Measurements from ENCODE around the gene AP1G1. TPM values are rescaled to one million over a fixed set of nuclear protein-coding genes. Genes with fewer than 3 reads are reported as not detected.

Gene AP1G1
- total RNA-seq, 4 donors from 2014 or later: 80.0 to 108 (median 92.4) TPM

DNA sequence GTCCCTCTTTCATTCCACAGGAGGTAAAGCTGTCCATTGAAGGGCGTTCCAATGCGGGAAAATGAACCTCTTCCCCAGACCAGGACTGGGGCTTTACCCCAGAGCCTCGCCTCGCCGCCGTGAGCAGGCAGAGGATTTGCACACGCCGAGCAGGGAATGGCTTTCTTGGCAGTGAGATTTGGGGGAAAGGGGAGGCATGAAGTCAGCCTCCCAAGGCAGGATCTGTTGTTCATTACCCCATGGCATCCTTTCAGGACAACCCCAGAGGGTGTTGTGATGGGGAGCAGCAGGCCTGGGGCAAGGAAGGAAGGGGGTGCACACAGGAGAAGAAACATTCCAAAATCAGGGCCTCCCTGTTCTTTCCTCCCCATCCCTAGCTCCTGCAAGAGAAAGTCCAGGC is 43.1 kb upstream of the AP1G1 start:
- ATAC-seq (ENCODE audit: low FRiP score) (no peak), DNase-seq (ENCODE audit: low spot score) (no peak)
- no peak for TF ChIP-seq CTCF (IDR thresholded peaks at IDR 0.05)

GRCh38 chr16:71848622-71849021 is 40.0 kb upstream of the AP1G1 start:
- ATAC-seq (ENCODE audit: low FRiP score): no peak
- no peak for DNase-seq (ENCODE audit: low spot score)
- TF ChIP-seq CTCF (IDR thresholded peaks at IDR 0.05): no peak

DNA sequence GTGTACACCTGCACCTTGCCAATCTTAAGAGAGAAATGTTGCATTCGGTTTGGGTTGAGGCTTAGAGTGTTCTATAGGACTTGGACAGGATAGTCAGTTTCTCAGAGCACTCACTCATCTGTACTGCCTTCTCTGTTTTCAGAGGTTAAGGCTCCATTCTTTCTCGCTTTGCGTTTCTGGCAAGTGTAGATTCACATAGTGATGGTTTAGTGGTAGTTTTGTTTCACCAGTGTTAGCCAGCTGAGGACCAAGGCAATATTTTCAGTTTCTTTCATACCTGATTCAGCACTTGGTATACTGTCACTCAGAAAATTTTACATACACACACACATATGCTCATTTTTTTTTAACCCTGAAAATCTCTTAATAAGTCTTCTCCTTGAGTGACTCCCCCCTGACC is 38.5 kb upstream of the AP1G1 start:
- DNase-seq (ENCODE audit: low spot score): no peak
- no peak for ATAC-seq (ENCODE audit: low FRiP score)
- no peak for TF ChIP-seq CTCF (IDR thresholded peaks at IDR 0.05)

DNA sequence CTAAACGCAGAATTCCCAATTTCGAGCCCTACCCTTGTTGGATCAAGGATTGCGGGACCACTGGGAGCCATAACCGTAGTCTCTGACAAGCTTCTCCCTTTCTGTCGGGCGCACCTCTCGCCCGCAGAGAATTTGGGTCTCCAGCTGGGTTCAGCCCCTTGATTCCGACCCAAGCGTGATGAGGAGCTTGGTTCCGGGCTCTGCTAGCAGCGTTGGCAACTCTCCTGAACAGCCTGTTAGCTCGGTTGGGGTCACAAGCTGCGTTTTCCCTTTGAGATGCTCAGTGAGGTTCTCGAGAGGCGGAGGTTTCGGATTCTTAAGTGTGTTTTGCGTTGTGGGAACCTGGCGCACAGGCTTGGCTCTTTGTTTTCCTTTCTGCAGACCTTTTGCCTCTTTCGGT is 37.8 kb upstream of the AP1G1 start:
- ATAC-seq (ENCODE audit: low FRiP score) (no peak), DNase-seq (ENCODE audit: low spot score) (no peak)
- no peak for TF ChIP-seq CTCF (IDR thresholded peaks at IDR 0.05)

DNA sequence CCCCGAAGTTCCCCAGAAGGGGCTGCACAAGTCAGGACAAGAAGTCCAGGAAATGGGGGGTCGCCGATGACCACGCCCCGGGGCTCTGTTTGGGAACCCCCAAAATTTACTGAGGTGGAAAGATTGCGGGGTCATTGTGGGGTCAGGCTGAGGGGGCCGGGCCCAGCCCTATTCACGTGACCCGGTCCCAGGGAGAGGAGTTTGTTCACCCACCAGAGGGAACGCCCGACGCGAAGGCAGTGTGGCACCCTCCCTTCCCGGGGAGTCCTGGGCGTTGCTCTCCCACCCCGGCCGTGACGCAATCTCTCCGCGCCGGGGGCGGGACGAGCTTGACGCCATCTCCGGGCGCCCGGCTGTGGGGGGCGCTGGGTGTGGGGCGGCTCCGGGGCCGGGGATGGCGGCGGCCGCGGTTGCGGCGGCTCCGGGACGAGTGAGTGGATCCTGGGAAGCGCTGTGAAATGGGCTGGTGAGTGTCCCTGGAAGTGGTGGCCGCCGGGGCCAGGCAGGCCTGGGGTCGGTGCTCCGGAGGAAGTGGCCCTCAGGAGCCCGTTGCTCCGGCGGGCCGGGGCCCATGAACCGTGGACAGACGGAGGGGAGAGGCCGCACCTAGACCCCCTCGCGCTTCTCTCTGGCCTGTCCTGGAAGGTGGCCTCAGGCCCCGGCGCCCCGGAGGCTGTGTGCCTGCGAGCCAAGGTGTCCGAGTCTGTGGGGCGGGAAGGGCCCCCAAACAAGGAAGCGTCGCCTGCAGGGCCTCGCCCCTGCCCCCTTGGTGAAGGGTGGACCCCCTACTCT is 37.2 kb upstream of the AP1G1 start, which contains the start of gene ATXN1L:
Gene ATXN1L (plus strand): TSS at position 338 of the 792 bp plus-strand sequence. CDS start 3,765 bp downstream, outside the sequence.
- no peak for TF ChIP-seq CTCF (IDR thresholded peaks at IDR 0.05)
- peak; percentile 94 for ATAC-seq (ENCODE audit: low FRiP score)

DNA sequence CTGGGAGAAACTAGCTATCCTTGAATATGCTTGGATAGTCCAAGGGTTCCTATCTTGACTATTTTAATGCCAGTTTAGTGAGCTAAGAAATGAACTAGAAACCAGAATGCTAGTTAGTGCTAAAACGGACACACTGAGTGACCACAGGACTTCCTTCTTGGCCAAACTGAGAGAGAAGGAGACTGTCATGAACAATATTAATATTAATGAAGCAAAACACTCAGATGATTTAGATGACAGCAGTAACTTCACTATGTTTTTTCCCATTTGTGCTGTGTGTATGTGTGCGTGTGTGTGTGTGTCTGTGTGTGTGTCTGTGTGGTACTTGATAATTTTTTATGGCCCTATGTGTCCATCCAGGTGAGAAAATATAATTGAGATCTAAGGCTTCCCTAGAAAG is 34.9 kb upstream of the AP1G1 start:
- DNase-seq (ENCODE audit: low spot score): no peak
- no peak for ATAC-seq (ENCODE audit: low FRiP score)
- no peak for TF ChIP-seq CTCF (IDR thresholded peaks at IDR 0.05)

More for the DNA sequence above, 37.2 kb upstream of the AP1G1 start, which contains the start of gene ATXN1L:
- peak; percentile 65 for DNase-seq (ENCODE audit: low spot score)

DNA sequence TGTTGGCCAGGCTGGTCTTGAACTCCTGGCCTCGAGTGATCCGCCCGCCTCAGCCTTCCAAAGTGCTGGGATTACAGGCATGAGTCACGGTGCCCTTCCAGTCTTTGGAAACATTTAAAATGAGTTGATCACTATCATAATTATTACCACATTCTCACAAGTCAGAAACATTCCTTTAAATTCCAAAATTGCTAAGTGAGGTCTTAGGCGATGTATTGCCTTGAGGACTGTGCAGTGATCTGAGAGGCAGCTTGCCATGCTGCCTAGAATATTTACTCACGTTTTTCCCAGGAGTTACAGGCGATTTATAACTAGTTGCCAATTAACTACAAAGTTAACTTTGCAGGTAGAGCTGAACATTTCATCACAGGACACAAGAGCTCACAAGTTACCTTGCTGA is 31.4 kb upstream of the AP1G1 start:
- no peak for TF ChIP-seq CTCF (IDR thresholded peaks at IDR 0.05)
- ATAC-seq (ENCODE audit: low FRiP score) (no peak), DNase-seq (ENCODE audit: low spot score) (no peak)

Measured in omental fat pad (tissue), 4 donors.